Pancreas (tissue), 10 donors: ENCODE measurements around the gene MT1B. TPM values are rescaled to one million over a fixed set of nuclear protein-coding genes. Genes with fewer than 3 reads are reported as not detected.
"Not testable (repeated sequence)": the region's sequence is repeated elsewhere in the genome, so short reads cannot be mapped to it uniquely, and the experiment has no call there.

Experiments used
- ATAC-seq, 4 donors: fragments of 200-7000 bp; cut with Tn5 transposase; one replicate each; pipeline versions ENCODE4 v1.8.0 to v1.9.1; 2020; ENCODE audit warnings: mild to moderate bottlenecking in 4 of 4, moderate library complexity in 4 of 4
- DNase-seq, 6 donors: peaks; one replicate each; pipeline ENCODE4 v3.0.0-alpha.2; 2020
- FAIRE-seq: peaks from 2 replicates; lab custom pipeline; 2012; peaks lifted over from hg19 to GRCh38; lab: Jason Lieb, UNC
- H3K27ac ChIP-seq, 4 donors: fragments of 200-600 bp; sonication (generic); 1 replicate in 3 of 4; 2 replicates in 1 of 4; pipeline versions ENCODE4 v1.5.0 to v1.8.0; 2020
- H3K27me3 ChIP-seq, 4 donors: fragments of 200-600 bp; one replicate each; pipeline ENCODE4 v1.8.0; 2021
- H3K36me3 ChIP-seq, 3 donors: fragments of 200-600 bp; sonication (generic) in 1 of 3; one replicate each; pipeline versions ENCODE4 v1.5.0 to v1.8.0; 2020 to 2021
- H3K4me1 ChIP-seq, 3 donors: fragments of 200-600 bp; one replicate each; pipeline ENCODE4 v1.8.0; 2021
- H3K4me3 ChIP-seq, 4 donors: fragments of 200-600 bp; sonication (generic) in 2 of 4; one replicate each; pipeline versions ENCODE4 v1.5.0 to v1.8.0; 2020 to 2021
- H3K9me3 ChIP-seq, 4 donors: fragments of 200-600 bp; one replicate each; pipeline ENCODE4 v1.8.0; 2021
- WGBS, 2 donors: extraction: QIAGEN DNeasy Blood & Tissue Kit; methylation state at CpG; one replicate each; pipeline ENCODE4 v1.1.7; 2013; 5-methylcytosine and 5-hydroxymethylcytosine counted together
- intact Hi-C, 3 donors: fragments of 100-400 bp; cut with DNase I; formaldehyde crosslinking; loops; one replicate each; pipeline versions ENCODE4 v1.11.1 to v1.14.2; 2022
- polyA plus RNA-seq, 2 donors: library from polyadenylated mRNA; stranded (reverse); fragments of 200-250 nt; gene quantifications; one replicate each; pipeline ENCODE4 v1.2.3, GENCODE V29; 2013
- total RNA-seq, 6 donors: library from RNA; stranded (reverse); fragmentation: NEBNext Ultra II Directional in 4 of 6; extraction: Animal tissue kit (Norgen Biotek cat#: 25700) in 4 of 6; gene quantifications; one replicate each; pipeline versions ENCODE4 v1.2.1 to v1.2.4, GENCODE V29; 2021 to 2023
- TF ChIP-seq, protein P1 (sequence below), 4 donors: fragments of 200-600 bp; sonication (generic) in 3 of 4; IDR thresholded peaks; one replicate each; pipeline versions ENCODE4 v1.5.0 to v1.8.0; 2021; ENCODE audit warnings: antibody characterized with exemption in 4 of 4
- donor health status: healthy with polysubstance abuse.
- donor health status: DM: no; HTN: no; CAD: no; lungs with moderate emphysema.
- donor health status: DM: no; HTN: no; CAD: no.
- donor health status: control.
- donor health status: control.
- donor health status: Bipolar disorder and iron deficiency.
- donor health status: DM: yes; HTN: yes; CAD: no.
- donor health status: DM: no; HTN: no; CAD: no.
- donor health status: DM: no; HTN: no; CAD: no.
- donor health status: DM: yes; HTN: yes; CAD: no.

MT1B gene
- total and polyA plus RNA-seq, 8 donors: not detected

GRCh38 chr16:56672761-56673536, 21.3 kb downstream of the MT1B start:
- H3K27ac ChIP-seq: no peak overlapping the region
- H3K27me3 ChIP-seq: no peaks in the 10 kb centered on the region
- TF ChIP-seq, protein P1, sequence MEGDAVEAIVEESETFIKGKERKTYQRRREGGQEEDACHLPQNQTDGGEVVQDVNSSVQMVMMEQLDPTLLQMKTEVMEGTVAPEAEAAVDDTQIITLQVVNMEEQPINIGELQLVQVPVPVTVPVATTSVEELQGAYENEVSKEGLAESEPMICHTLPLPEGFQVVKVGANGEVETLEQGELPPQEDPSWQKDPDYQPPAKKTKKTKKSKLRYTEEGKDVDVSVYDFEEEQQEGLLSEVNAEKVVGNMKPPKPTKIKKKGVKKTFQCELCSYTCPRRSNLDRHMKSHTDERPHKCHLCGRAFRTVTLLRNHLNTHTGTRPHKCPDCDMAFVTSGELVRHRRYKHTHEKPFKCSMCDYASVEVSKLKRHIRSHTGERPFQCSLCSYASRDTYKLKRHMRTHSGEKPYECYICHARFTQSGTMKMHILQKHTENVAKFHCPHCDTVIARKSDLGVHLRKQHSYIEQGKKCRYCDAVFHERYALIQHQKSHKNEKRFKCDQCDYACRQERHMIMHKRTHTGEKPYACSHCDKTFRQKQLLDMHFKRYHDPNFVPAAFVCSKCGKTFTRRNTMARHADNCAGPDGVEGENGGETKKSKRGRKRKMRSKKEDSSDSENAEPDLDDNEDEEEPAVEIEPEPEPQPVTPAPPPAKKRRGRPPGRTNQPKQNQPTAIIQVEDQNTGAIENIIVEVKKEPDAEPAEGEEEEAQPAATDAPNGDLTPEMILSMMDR (IDR thresholded peaks at IDR 0.05): no peak
- H3K9me3 ChIP-seq: no peaks in the 10 kb centered on the region
- no peaks in the 10 kb centered on the region for H3K36me3 ChIP-seq
- FAIRE-seq: no peak
- intact Hi-C loops: no loop called here
- H3K4me1 ChIP-seq: peaks cover 1 to 4% (median 3%) of the 10 kb centered on the region in 3 donors
- no peak for DNase-seq
- ATAC-seq: no peak
- H3K4me3 ChIP-seq: no peak overlapping the region
- 87 to 88% methylated on average over 11 of the region's 11 CpGs for WGBS, 2 donors

DNA sequence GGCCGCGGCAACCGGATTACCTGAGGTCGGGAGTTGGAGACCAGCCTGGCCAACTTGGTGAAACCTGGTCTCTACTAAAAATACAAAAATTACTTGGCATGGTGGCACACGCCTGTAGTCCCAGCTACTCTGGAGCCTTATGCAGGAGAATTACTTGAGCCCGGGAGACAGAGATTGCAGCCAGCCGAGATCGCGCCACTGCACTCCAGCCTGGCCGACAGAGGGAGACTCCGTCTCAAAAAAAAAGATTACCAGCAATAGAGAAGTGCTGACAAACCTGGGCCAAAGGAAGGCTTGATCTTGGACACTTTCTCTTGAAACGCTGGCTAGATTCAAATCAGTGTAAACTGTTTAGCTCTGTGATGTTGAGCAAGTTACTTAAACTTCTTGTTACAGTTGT, 22.2 kb downstream of the MT1B start:
- peaks cover 0 to 6% (median 3%) of the 10 kb centered on the region in 3 donors for H3K4me1 ChIP-seq
- no peaks in the 10 kb centered on the region for H3K27me3 ChIP-seq
- 33 to 37% methylated on average over 12 of the region's 12 CpGs for WGBS, 2 donors
- intact Hi-C loops: no loop called here
- TF ChIP-seq, protein P1 (IDR thresholded peaks at IDR 0.05): peak in 3 of 4 donors; percentile 18 to 54 (median 49)
- no peak overlapping the region for H3K27ac ChIP-seq
- H3K36me3 ChIP-seq: no peaks in the 10 kb centered on the region
- no peak overlapping the region for H3K4me3 ChIP-seq
- no peaks in the 10 kb centered on the region for H3K9me3 ChIP-seq
- peak in 1 of 6 donors; percentile 66 for DNase-seq
- no peak for FAIRE-seq
- ATAC-seq: peak in 3 of 4 donors; percentile 22 to 68 (median 54)

GRCh38 chr16:56674570-56674969, 22.9 kb downstream of the MT1B start:
- H3K27ac ChIP-seq, DNase-seq, H3K4me1 ChIP-seq, intact Hi-C loops, FAIRE-seq, ATAC-seq, H3K9me3 ChIP-seq, H3K27me3 ChIP-seq, H3K4me3 ChIP-seq, H3K36me3 ChIP-seq: not testable (repeated sequence)
- WGBS, 2 donors: 83 to 89% methylated on average over 6 of the region's 6 CpGs

DNA sequence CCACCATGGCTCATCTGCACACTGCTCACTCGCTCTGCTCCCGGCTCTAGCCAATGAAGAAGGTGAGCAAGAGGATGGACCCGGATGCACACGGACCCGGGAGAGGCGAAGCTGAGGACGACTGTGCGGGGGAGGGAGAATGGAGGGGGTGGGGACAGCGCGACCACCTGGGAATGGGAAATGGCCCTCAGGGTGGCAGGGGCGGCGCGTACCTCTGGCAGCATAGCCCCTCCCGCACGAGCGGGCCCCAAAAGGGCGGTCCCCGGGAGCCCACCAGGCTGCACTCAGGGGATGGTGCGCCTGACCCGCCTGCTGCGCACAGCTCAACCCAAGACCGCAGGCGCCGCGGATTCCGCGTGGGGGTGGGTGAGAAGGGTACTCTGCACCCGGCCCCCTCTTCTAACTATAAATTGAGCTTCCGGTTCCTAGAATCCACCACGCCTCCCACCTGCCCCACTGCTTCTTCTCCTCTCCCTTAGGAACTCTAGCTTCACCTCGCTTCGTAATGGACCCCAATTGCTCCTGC, 24.1 kb downstream of the MT1B start:
- Histone ChIP-seq H3K27ac (no peak overlapping the region), H3K4me3 (no peak overlapping the region), H3K27me3 (no peaks in the 10 kb centered on the region), H3K4me1 (peaks cover 0 to 6% (median 6%) of the 10 kb centered on the region in 3 donors), H3K36me3 (no peaks in the 10 kb centered on the region), H3K9me3 (no peaks in the 10 kb centered on the region)
- no peak for FAIRE-seq
- DNase-seq: no peak
- ATAC-seq: no peak
- intact Hi-C loops: no loop called here
- TF ChIP-seq, protein P1 (IDR thresholded peaks at IDR 0.05): no peak
- WGBS, 2 donors: 49 to 57% methylated on average over 32 of the region's 32 CpGs

DNA sequence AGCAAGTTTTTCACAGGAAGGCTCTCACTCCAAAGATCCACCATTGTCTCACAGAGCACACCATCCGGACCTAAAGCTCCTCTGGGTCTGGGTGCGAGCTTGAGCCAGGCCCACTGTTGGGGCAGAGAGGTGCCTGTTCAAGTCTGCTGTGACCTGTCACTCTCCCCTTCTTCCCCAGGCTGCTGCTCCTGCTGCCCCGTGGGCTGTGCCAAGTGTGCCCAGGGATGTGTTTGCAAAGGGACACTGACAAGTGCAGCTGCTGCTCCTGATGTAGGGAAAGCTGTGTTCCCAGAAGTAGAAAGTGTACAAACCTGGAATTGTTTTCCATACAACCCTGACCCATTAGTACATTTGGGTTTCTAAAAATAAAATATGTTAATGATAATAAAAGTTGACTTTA, 25.8 kb downstream of the MT1B start:
- peak in 3 of 4 donors; percentile 24 to 53 (median 35) for ATAC-seq
- Histone ChIP-seq H3K36me3 (no peaks in the 10 kb centered on the region), H3K4me1 (peaks cover 0 to 12% (median 6%) of the 10 kb centered on the region in 3 donors), H3K9me3 (no peaks in the 10 kb centered on the region), H3K27ac (no peak overlapping the region), H3K4me3 (no peak overlapping the region), H3K27me3 (no peaks in the 10 kb centered on the region)
- TF ChIP-seq, protein P1 (IDR thresholded peaks at IDR 0.05): no peak
- DNase-seq: peak in 5 of 6 donors; percentile 56 to 83 (median 80)
- 33 to 39% methylated on average over 3 of the region's 3 CpGs for WGBS, 2 donors
- intact Hi-C loops: no loop called here
- no peak for FAIRE-seq
